HL-60 (cell line): ENCODE results near the gene POU3F4.

Experiments
- DNase-seq, 2 experiments: peaks; one replicate each; pipeline ENCODE4 v3.0.0-alpha.2; 2010 to 2020; ENCODE audit warnings: low read depth in 1 of 2, low spot score in 1 of 2
- H3K27ac ChIP-seq: fragments of 250-450 bp; sonication (Bioruptor Pico); replicated peaks from 2 replicates; pipeline ENCODE4 v1.5.1; 2020; ENCODE audit warnings: mild to moderate bottlenecking, moderate library complexity
- H3K27me3 ChIP-seq: fragments of 250-450 bp; sonication (Bioruptor Pico); 2 replicates; pipeline ENCODE4 v1.5.1; 2021; ENCODE audit warnings: mild to moderate bottlenecking, moderate library complexity; ENCODE audit not compliant: insufficient read depth, poor library complexity, severe bottlenecking
- H3K4me3 ChIP-seq: replicated peaks from 2 replicates; pipeline ENCODE4 v1.5.1; 2011; ENCODE audit warnings: mild to moderate bottlenecking, control low read depth, low read length; ENCODE audit not compliant: insufficient read depth
- CTCF ChIP-seq: IDR thresholded peaks from one replicate; pipeline ENCODE4 v1.5.1; 2011; ENCODE audit warnings: low read length, control low read depth, inconsistent platforms; ENCODE audit not compliant: insufficient read depth
- GABPA ChIP-seq: IDR thresholded peaks from 2 replicates; pipeline ENCODE4 v1.6.1; 2012; ENCODE audit warnings: low read depth
- POLR2AphosphoS5 ChIP-seq: IDR thresholded peaks from 2 replicates; pipeline ENCODE4 v1.6.1; 2012; ENCODE audit warnings: low read depth
- REST ChIP-seq: IDR thresholded peaks from 2 replicates; pipeline ENCODE4 v1.6.1; 2012; ENCODE audit warnings: low read depth; ENCODE audit not compliant: insufficient replicate concordance
- SPI1 ChIP-seq: IDR thresholded peaks from 2 replicates; pipeline ENCODE4 v1.6.1; 2012; ENCODE audit warnings: low read depth, mild to moderate bottlenecking, borderline replicate concordance

Gene POU3F4

GRCh38 chrX:83501003-83501402 lies 7.1 kb upstream of the POU3F4 start:
- TF ChIP-seq POLR2AphosphoS5 = no peak
- no peak for TF ChIP-seq GABPA
- no peak for TF ChIP-seq CTCF
- no peak for TF ChIP-seq SPI1
- no peak for TF ChIP-seq REST
- Histone ChIP-seq H3K27me3 (peaks cover 4% of the 10 kb centered on the region), H3K4me3 (no peak overlapping the region), H3K27ac (no peak overlapping the region)
- no peak for DNase-seq

GRCh38 chrX:83501530-83501929 lies 6.6 kb upstream of the POU3F4 start:
- no peak for DNase-seq
- Histone ChIP-seq H3K27ac (no peak overlapping the region), H3K27me3 (peaks cover 7% of the 10 kb centered on the region), H3K4me3 (no peak overlapping the region)
- TF ChIP-seq POLR2AphosphoS5 (no peak), CTCF (no peak), SPI1 (no peak), REST (no peak), GABPA (no peak)

GRCh38 chrX:83504721-83505479 lies 3.2 kb upstream of the POU3F4 start:
- DNase-seq = no peak
- no peak overlapping the region for H3K27ac ChIP-seq
- peaks cover 7% of the 10 kb centered on the region for H3K27me3 ChIP-seq
- H3K4me3 ChIP-seq = no peak overlapping the region
- no peak for TF ChIP-seq REST
- no peak for TF ChIP-seq CTCF
- TF ChIP-seq GABPA = no peak
- TF ChIP-seq POLR2AphosphoS5 = no peak
- no peak for TF ChIP-seq SPI1
